Pancreas (tissue), 10 donors: Measurements from ENCODE around the gene TGFA. TPM values are rescaled to one million over a fixed set of nuclear protein-coding genes. Genes with fewer than 3 reads are reported as not detected.

ENCODE experiments used
- ATAC-seq, 4 donors: fragments of 200-7000 bp; cut with Tn5 transposase; one replicate each; pipeline versions ENCODE4 v1.8.0 to v1.9.1; 2020; ENCODE audit warnings: mild to moderate bottlenecking in 4 of 4, moderate library complexity in 4 of 4
- DNase-seq, 6 donors: peaks; one replicate each; pipeline ENCODE4 v3.0.0-alpha.2; 2020
- FAIRE-seq: peaks from 2 replicates; lab custom pipeline; 2012; peaks lifted over from hg19 to GRCh38; lab: Jason Lieb, UNC
- H3K27ac ChIP-seq, 4 donors: fragments of 200-600 bp; sonication (generic); 1 replicate in 3 of 4; 2 replicates in 1 of 4; pipeline versions ENCODE4 v1.5.0 to v1.8.0; 2020
- H3K27me3 ChIP-seq, 4 donors: fragments of 200-600 bp; one replicate each; pipeline ENCODE4 v1.8.0; 2021
- H3K36me3 ChIP-seq, 3 donors: fragments of 200-600 bp; sonication (generic) in 1 of 3; one replicate each; pipeline versions ENCODE4 v1.5.0 to v1.8.0; 2020 to 2021
- H3K4me1 ChIP-seq, 3 donors: fragments of 200-600 bp; one replicate each; pipeline ENCODE4 v1.8.0; 2021
- H3K4me3 ChIP-seq, 4 donors: fragments of 200-600 bp; sonication (generic) in 2 of 4; one replicate each; pipeline versions ENCODE4 v1.5.0 to v1.8.0; 2020 to 2021
- H3K9me3 ChIP-seq, 4 donors: fragments of 200-600 bp; one replicate each; pipeline ENCODE4 v1.8.0; 2021
- WGBS, 2 donors: extraction: QIAGEN DNeasy Blood & Tissue Kit; methylation state at CpG; one replicate each; pipeline ENCODE4 v1.1.7; 2013; 5-methylcytosine and 5-hydroxymethylcytosine counted together
- intact Hi-C, 3 donors: fragments of 100-400 bp; cut with DNase I; formaldehyde crosslinking; loops; one replicate each; pipeline versions ENCODE4 v1.11.1 to v1.14.2; 2022
- polyA plus RNA-seq, 2 donors: library from polyadenylated mRNA; stranded (reverse); fragments of 200-250 nt; gene quantifications; one replicate each; pipeline ENCODE4 v1.2.3, GENCODE V29; 2013
- total RNA-seq, 6 donors: library from RNA; stranded (reverse); fragmentation: NEBNext Ultra II Directional in 4 of 6; extraction: Animal tissue kit (Norgen Biotek cat#: 25700) in 4 of 6; gene quantifications; one replicate each; pipeline versions ENCODE4 v1.2.1 to v1.2.4, GENCODE V29; 2021 to 2023
- TF ChIP-seq, protein P1 (sequence below), 4 donors: fragments of 200-600 bp; sonication (generic) in 3 of 4; IDR thresholded peaks; one replicate each; pipeline versions ENCODE4 v1.5.0 to v1.8.0; 2021; ENCODE audit warnings: antibody characterized with exemption in 4 of 4
- donor health status: healthy with polysubstance abuse.
- donor health status: DM: no; HTN: no; CAD: no; lungs with moderate emphysema.
- donor health status: DM: no; HTN: no; CAD: no.
- donor health status: control.
- donor health status: control.
- donor health status: Bipolar disorder and iron deficiency.
- donor health status: DM: yes; HTN: yes; CAD: no.
- donor health status: DM: no; HTN: no; CAD: no.
- donor health status: DM: no; HTN: no; CAD: no.
- donor health status: DM: yes; HTN: yes; CAD: no.

The TGFA gene
- total and polyA plus RNA-seq, 8 donors: 3.8 to 13.2 (median 7.4) TPM

DNA sequence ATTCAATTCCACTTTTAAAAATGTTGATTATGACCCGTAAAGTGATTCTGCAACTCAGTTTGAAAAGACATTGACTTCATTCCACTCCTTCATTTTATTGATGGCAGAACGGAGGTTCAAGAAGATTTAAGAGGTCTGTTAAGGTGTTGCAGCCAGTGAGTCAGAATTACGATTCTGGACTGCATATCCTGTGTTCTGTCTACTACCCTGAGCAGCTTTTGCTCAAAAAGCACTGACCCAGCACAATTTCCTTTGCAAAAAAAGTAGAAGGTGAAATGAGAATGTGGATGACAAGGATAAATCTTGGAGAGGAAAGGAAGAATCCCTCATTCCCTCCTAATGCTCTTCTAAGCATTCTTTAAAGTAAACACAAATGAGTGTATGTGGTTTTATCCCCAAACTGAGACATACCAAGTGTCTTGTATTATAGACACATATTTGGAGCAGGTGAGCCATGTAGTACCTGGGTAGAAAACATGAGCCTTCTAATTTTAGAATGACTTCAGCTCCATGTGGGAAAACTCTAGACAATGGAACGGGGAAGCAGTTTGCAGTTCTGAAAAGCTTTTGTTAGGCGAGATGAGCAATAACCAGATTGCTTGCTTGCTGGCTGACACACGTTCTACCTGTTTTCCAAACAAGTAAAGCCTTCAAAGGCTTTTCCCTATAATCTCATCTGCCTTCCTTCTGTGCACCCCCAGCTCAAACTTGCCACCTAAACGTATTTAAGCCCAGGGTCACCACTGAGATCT lies 44.7 kb downstream of the TGFA start:
- intact Hi-C loops: no loop called here

DNA sequence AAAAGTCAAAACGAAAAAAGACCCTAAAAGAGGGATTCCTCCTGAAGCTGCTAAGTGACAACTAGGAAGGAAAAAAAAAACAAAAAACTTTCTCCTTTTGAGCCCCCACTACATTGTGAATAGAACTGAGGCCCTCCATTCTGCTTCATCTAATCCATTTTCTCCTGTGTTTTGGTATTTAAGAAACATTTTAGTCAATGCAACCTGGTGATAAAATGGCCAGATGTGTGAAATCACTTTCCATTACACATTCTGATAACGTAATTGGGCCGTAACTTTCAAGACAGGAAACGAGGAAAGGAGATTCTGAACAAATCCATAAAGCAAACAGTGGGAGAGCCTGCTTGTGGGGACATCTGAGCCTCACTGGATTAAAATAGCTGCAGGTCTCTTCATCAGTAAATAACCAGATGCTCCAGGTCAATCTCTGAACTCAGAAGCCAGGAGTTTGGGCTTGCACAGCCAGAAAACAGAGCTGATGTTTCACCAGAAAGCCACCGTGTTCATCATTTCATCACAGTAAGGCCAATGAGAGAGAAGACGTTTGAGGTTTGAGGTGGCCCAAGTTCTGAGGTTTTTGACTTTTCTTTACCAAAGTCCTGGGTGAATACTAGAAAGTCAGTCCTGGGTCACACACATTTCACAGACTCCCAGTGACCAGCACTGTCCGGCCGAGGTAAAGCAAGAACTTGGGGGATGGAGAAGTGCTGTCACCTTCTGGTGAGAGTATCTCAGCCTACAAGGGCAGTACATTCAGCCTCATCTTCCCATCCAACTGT lies 47.8 kb downstream of the TGFA start:
- no peak overlapping the region for H3K4me3 ChIP-seq
- ATAC-seq: no peak
- no peak for FAIRE-seq
- H3K27ac ChIP-seq: no peak overlapping the region
- intact Hi-C loops: no loop called here
- 80 to 84% methylated on average over 8 of the region's 8 CpGs for WGBS, 2 donors
- H3K9me3 ChIP-seq: no peaks in the 10 kb centered on the region
- no peak for DNase-seq
- no peaks in the 10 kb centered on the region for H3K36me3 ChIP-seq
- H3K27me3 ChIP-seq: no peaks in the 10 kb centered on the region
- TF ChIP-seq, protein P1, sequence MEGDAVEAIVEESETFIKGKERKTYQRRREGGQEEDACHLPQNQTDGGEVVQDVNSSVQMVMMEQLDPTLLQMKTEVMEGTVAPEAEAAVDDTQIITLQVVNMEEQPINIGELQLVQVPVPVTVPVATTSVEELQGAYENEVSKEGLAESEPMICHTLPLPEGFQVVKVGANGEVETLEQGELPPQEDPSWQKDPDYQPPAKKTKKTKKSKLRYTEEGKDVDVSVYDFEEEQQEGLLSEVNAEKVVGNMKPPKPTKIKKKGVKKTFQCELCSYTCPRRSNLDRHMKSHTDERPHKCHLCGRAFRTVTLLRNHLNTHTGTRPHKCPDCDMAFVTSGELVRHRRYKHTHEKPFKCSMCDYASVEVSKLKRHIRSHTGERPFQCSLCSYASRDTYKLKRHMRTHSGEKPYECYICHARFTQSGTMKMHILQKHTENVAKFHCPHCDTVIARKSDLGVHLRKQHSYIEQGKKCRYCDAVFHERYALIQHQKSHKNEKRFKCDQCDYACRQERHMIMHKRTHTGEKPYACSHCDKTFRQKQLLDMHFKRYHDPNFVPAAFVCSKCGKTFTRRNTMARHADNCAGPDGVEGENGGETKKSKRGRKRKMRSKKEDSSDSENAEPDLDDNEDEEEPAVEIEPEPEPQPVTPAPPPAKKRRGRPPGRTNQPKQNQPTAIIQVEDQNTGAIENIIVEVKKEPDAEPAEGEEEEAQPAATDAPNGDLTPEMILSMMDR (IDR thresholded peaks at IDR 0.05): no peak
- H3K4me1 ChIP-seq: peaks cover 0 to 4% (median 0%) of the 10 kb centered on the region in 3 donors

More for the DNA sequence above, 44.7 kb downstream of the TGFA start:
- H3K27ac ChIP-seq: peak overlapping the region in 2 of 4 donors; percentile 46 to 55
- H3K9me3 ChIP-seq: no peaks in the 10 kb centered on the region
- ATAC-seq (peak in 3 of 4 donors; percentile 32 to 62 (median 48)), FAIRE-seq (no peak), DNase-seq (no peak)
- no peaks in the 10 kb centered on the region for H3K36me3 ChIP-seq
- H3K4me1 ChIP-seq: peaks cover 0 to 4% (median 0%) of the 10 kb centered on the region in 3 donors
- H3K4me3 ChIP-seq: no peak overlapping the region
- 65 to 68% methylated on average over 7 of the region's 7 CpGs for WGBS, 2 donors
- H3K27me3 ChIP-seq: no peaks in the 10 kb centered on the region
- TF ChIP-seq, protein P1 (IDR thresholded peaks at IDR 0.05): no peak

DNA sequence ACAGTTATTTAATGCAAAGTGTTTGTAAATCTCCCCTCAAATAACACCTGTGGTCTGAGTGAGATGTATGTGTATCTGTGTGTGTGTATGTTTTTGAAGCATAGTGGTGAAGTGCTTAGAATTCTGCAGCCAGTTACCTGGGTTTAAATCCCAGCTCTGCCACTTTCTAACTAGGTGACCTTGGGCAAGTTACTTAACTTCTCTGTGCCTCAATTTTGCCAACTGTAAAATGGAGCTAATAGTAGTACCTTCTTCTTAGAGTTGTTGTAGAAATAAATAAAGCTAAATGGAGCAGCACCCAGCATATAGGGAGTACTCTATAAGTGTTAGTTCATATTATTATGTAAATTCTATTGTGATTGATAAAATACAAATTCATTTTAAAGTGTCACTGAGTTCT lies 48.9 kb downstream of the TGFA start:
- no peak for DNase-seq
- H3K4me3 ChIP-seq: no peak overlapping the region
- no peaks in the 10 kb centered on the region for H3K36me3 ChIP-seq
- ATAC-seq: no peak
- no peak overlapping the region for H3K27ac ChIP-seq
- H3K27me3 ChIP-seq: no peaks in the 10 kb centered on the region
- TF ChIP-seq, protein P1 (IDR thresholded peaks at IDR 0.05): no peak
- no peak for FAIRE-seq
- H3K9me3 ChIP-seq: no peaks in the 10 kb centered on the region
- peaks cover 0 to under 1% (median 0%) of the 10 kb centered on the region in 3 donors for H3K4me1 ChIP-seq
- intact Hi-C loops: no loop called here

DNA sequence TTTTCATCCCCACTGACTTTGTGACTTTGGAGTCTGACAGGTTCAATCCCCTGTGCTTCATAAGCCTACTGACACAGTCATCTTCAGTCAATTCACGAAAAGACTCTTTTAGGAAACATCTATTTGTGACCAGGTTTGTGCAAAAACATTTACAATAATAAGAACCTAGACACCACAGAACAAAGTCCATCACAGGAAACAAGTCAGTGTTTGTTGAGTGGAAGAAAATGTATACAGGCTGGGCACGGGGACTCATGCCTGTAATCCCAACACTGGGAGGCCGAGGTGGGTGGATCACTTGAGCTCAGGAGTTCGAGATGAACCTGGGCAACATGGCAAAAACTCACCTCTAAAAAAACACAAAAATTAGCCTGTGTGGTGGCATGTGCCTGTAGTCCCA lies 49.7 kb downstream of the TGFA start:
- FAIRE-seq (no peak), ATAC-seq (no peak), DNase-seq (no peak)
- Histone ChIP-seq H3K4me1 (no peaks in the 10 kb centered on the region), H3K27me3 (no peaks in the 10 kb centered on the region), H3K4me3 (no peak overlapping the region), H3K36me3 (no peaks in the 10 kb centered on the region), H3K9me3 (no peaks in the 10 kb centered on the region), H3K27ac (no peak overlapping the region)
- intact Hi-C loops: no loop called here
- TF ChIP-seq, protein P1 (IDR thresholded peaks at IDR 0.05): no peak
- WGBS, 2 donors: 90 to 94% methylated on average over 4 of the region's 4 CpGs
